HepG2 (cell line): ENCODE results near the gene GUK1. TPM values are rescaled to one million over a fixed set of nuclear protein-coding genes. Genes with fewer than 3 reads are reported as not detected.

Experiments used
- BHLHE40 ChIP-seq: IDR thresholded peaks from 2 replicates; pipeline ENCODE4 v1.6.1; 2011; ENCODE audit warnings: low read length, improper control_type of control experiment
- CC2D1A ChIP-seq: sonication (generic); formaldehyde crosslinking; IDR thresholded peaks from 2 replicates; pipeline ENCODE4 v1.8.1; 2023; ENCODE audit warnings: mild to moderate bottlenecking, missing genetic modification reagents
- CENPT ChIP-seq: sonication (generic); formaldehyde crosslinking; IDR thresholded peaks from 2 replicates; pipeline ENCODE4 v1.8.0; 2022; ENCODE audit warnings: low read depth, mild to moderate bottlenecking, moderate library complexity, missing genetic modification reagents
- ELF1 ChIP-seq: sonication (generic); formaldehyde crosslinking; IDR thresholded peaks from 2 replicates; pipeline ENCODE4 v1.4.0; 2020; ENCODE audit warnings: missing genetic modification reagents
- GFI1 ChIP-seq: sonication (generic); formaldehyde crosslinking; IDR thresholded peaks from 2 replicates; pipeline ENCODE4 v1.5.0; 2020; ENCODE audit warnings: missing genetic modification reagents, mild to moderate bottlenecking, borderline replicate concordance
- HDAC2 ChIP-seq: sonication (generic); formaldehyde crosslinking; IDR thresholded peaks from 2 replicates; pipeline ENCODE4 v1.4.0; 2020; ENCODE audit warnings: missing genetic modification reagents
- IKZF4 ChIP-seq: sonication (generic); formaldehyde crosslinking; IDR thresholded peaks from 2 replicates; pipeline ENCODE4 v1.5.1; 2020; ENCODE audit warnings: borderline replicate concordance, mild to moderate bottlenecking, low read depth, missing genetic modification reagents; ENCODE audit errors: not compliant biosample characterization
- IRF9 ChIP-seq: sonication (generic); formaldehyde crosslinking; IDR thresholded peaks from 2 replicates; pipeline ENCODE4 v1.8.0; 2022; ENCODE audit warnings: missing genetic modification reagents, mild to moderate bottlenecking, borderline replicate concordance
- KAT8 ChIP-seq: IDR thresholded peaks from 2 replicates; pipeline ENCODE4 v1.6.1; 2016; ENCODE audit warnings: missing genetic modification reagents, missing compliant biosample characterization
- KLF6 ChIP-seq: IDR thresholded peaks from 2 replicates; pipeline ENCODE4 v1.8.0; 2016; ENCODE audit warnings: missing biosample characterization, missing genetic modification reagents
- MZF1 ChIP-seq: sonication (generic); formaldehyde crosslinking; IDR thresholded peaks from 2 replicates; pipeline ENCODE4 v1.8.1; 2023; ENCODE audit warnings: mild to moderate bottlenecking, missing genetic modification reagents, borderline replicate concordance
- PCBP2 ChIP-seq: fragments of 200-400 bp; formaldehyde crosslinking; optimal IDR thresholded peaks from 2 replicates; pipeline ENCODE3; 2018; ENCODE audit warnings: low read length, low read depth; ENCODE audit not compliant: poor library complexity, severe bottlenecking
- PHF5A ChIP-seq: IDR thresholded peaks from one replicate; pipeline ENCODE4 v1.6.1; 2018; ENCODE audit warnings: low read depth, missing genetic modification reagents; ENCODE audit not compliant: unreplicated experiment
- RBAK ChIP-seq: sonication (generic); formaldehyde crosslinking; IDR thresholded peaks from 2 replicates; pipeline ENCODE4 v1.5.1; 2020; ENCODE audit warnings: mild to moderate bottlenecking, missing genetic modification reagents
- SOX13 ChIP-seq, 3 experiments: fragments of 450-650 bp in 1 of 3; sonication (generic) in 1 of 3; formaldehyde crosslinking in 1 of 3; IDR thresholded peaks in 2 of 3; conservative IDR thresholded peaks in 1 of 3; 2 replicates each; pipeline versions ENCODE4 v1.5.0 to v1.6.1; 2016 to 2020; ENCODE audit warnings: antibody characterized with exemption in 1 of 3, mild to moderate bottlenecking in 1 of 3, missing compliant biosample characterization in 1 of 3, missing genetic modification reagents in 1 of 3, moderate library complexity in 1 of 3
- TRIM24 ChIP-seq: sonication (generic); formaldehyde crosslinking; IDR thresholded peaks from 2 replicates; pipeline ENCODE4 v1.8.0; 2022; ENCODE audit warnings: mild to moderate bottlenecking, missing genetic modification reagents
- ZBED4 ChIP-seq: sonication (generic); formaldehyde crosslinking; IDR thresholded peaks from 2 replicates; pipeline ENCODE4 v1.4.0; 2020; ENCODE audit warnings: missing genetic modification reagents, borderline replicate concordance
- ZBTB38 ChIP-seq: sonication (generic); formaldehyde crosslinking; IDR thresholded peaks from 2 replicates; pipeline ENCODE4 v1.5.1; 2020; ENCODE audit warnings: mild to moderate bottlenecking, missing genetic modification reagents
- ZKSCAN1 ChIP-seq: fragments of 150-350 bp; IDR thresholded peaks from 2 replicates; pipeline ENCODE4 v1.6.1; 2014; ENCODE audit warnings: low read length
- ZNF253 ChIP-seq: sonication (generic); formaldehyde crosslinking; IDR thresholded peaks from 2 replicates; pipeline ENCODE4 v1.8.0; 2022; ENCODE audit warnings: mild to moderate bottlenecking, missing genetic modification reagents, borderline replicate concordance
- ZNF331 ChIP-seq: sonication (generic); formaldehyde crosslinking; IDR thresholded peaks from 2 replicates; pipeline ENCODE4 v1.4.0; 2020; ENCODE audit warnings: missing genetic modification reagents
- ZNF350 ChIP-seq: sonication (generic); formaldehyde crosslinking; IDR thresholded peaks from 2 replicates; pipeline ENCODE4 v1.4.0; 2020; ENCODE audit warnings: mild to moderate bottlenecking, low read depth, missing genetic modification reagents, borderline replicate concordance
- ZNF619 ChIP-seq: sonication (generic); formaldehyde crosslinking; IDR thresholded peaks from 2 replicates; pipeline ENCODE4 v1.4.0; 2020; ENCODE audit warnings: mild to moderate bottlenecking, missing genetic modification reagents
- ZNF746 ChIP-seq: sonication (generic); formaldehyde crosslinking; IDR thresholded peaks from 2 replicates; pipeline ENCODE4 v1.8.0; 2022; ENCODE audit warnings: mild to moderate bottlenecking, missing genetic modification reagents
- ZNF780A ChIP-seq: sonication (generic); formaldehyde crosslinking; IDR thresholded peaks from 2 replicates; pipeline ENCODE4 v1.8.0; 2022; ENCODE audit warnings: mild to moderate bottlenecking, missing genetic modification reagents, moderate library complexity
- ZNF782 ChIP-seq: sonication (generic); formaldehyde crosslinking; IDR thresholded peaks from 2 replicates; pipeline ENCODE4 v1.4.0; 2020; ENCODE audit warnings: missing genetic modification reagents, mild to moderate bottlenecking, borderline replicate concordance
- polyA plus RNA-seq, 8 experiments: library from polyadenylated mRNA; depleted of rRNA in 3 of 8; stranded (reverse) in 7 of 8; unstranded in 1 of 8; fragments of >200 nt; fragmentation: Illumina TruSeq in 4 of 8; extraction: Trizol in 4 of 8; gene quantifications; 2 replicates each; pipeline versions ENCODE4 v1.2.1 to v1.2.3, GENCODE V29; 2011 to 2016; ENCODE audit warnings: low read depth in 4 of 8, missing spikeins in 1 of 8, mixed read lengths in 1 of 8; ENCODE audit not compliant: insufficient read depth in 1 of 8
- total RNA-seq, 5 experiments: library from RNA; depleted of rRNA; stranded (reverse); fragments of >200 nt; fragmentation: Illumina TruSeq; extraction: Trizol; gene quantifications; 2 replicates each; pipeline ENCODE4 v1.2.3, GENCODE V29; 2016; ENCODE audit warnings: low read depth in 1 of 5

The GUK1 gene
- total and polyA plus RNA-seq, 2 of the 13 experiments (the other 11 are each of a cell fraction or from before 2014, with no cell fraction given): 116 to 154 TPM

- TF ChIP-seq SOX13 (IDR thresholded peaks at IDR 0.05): peak; percentile 61; the same call in 1 of the 2 replicates
- peak in 1 of 2 experiments; percentile 88; a peak in 2 of 4 replicates for TF ChIP-seq SOX13 (CRISPR knock-in tag; conservative IDR thresholded peaks at IDR 0.05 in 1 of 2, IDR thresholded peaks at IDR 0.05 in 1 of 2)
- no peak for TF ChIP-seq IRF9
- TF ChIP-seq MZF1 (CRISPR knock-in tag): no peak
- peak; percentile 27; the same call in 1 of the 2 replicates for TF ChIP-seq ELF1
- no peak for TF ChIP-seq BHLHE40
- TF ChIP-seq ZNF780A (CRISPR knock-in tag): no peak
- TF ChIP-seq ZNF253 (CRISPR knock-in tag): 0 out of 2 replicates have a peak, but pooled peaks have one; percentile 60
- no peak for TF ChIP-seq PHF5A (CRISPR knock-in tag)
- no peak for TF ChIP-seq KLF6 (CRISPR knock-in tag)
- no peak for TF ChIP-seq ZBTB38 (CRISPR knock-in tag)
- no peak for TF ChIP-seq ZNF782 (CRISPR knock-in tag)
- TF ChIP-seq ZNF619 (CRISPR knock-in tag): peak; percentile 71; the same call in 1 of the 2 replicates
- no peak for TF ChIP-seq CENPT
- 0 out of 2 replicates have a peak, but pooled peaks have one; percentile 43 for TF ChIP-seq ZNF331 (CRISPR knock-in tag)
- no peak; the same call in 1 of the 2 replicates for TF ChIP-seq GFI1 (CRISPR knock-in tag)
- no peak for TF ChIP-seq ZKSCAN1
- TF ChIP-seq TRIM24 (CRISPR knock-in tag): no peak
- no peak for TF ChIP-seq RBAK (CRISPR knock-in tag)
- no peak for TF ChIP-seq HDAC2
- TF ChIP-seq KAT8 (CRISPR knock-in tag): peak; percentile 45; the same call in 1 of the 2 replicates
- TF ChIP-seq PCBP2: no peak
- no peak for TF ChIP-seq ZBED4
- TF ChIP-seq IKZF4: no peak
- peak; percentile 47; the same call in 1 of the 2 replicates for TF ChIP-seq ZNF350 (CRISPR knock-in tag)
- TF ChIP-seq ZNF746 (CRISPR knock-in tag): peak; percentile 54; the same call in 1 of the 2 replicates
- no peak for TF ChIP-seq CC2D1A (CRISPR knock-in tag)
Observed at GRCh38 chr1:228149406-228150119, 9.5 kb downstream of the GUK1 start, which contains the start of gene GJC2 (continued).
